ENCODE measurements around the gene UQCRC2. TPM values are rescaled to one million over a fixed set of nuclear protein-coding genes. Genes with fewer than 3 reads are reported as not detected.
"Not testable (repeated sequence)": the region's sequence is repeated elsewhere in the genome, so short reads cannot be mapped to it uniquely, and the experiment has no call there.

UQCRC2 gene
- polyA plus RNA-seq, 2 of the 4 experiments (the other 2 are of a cell fraction): 237 to 295 TPM

DNA sequence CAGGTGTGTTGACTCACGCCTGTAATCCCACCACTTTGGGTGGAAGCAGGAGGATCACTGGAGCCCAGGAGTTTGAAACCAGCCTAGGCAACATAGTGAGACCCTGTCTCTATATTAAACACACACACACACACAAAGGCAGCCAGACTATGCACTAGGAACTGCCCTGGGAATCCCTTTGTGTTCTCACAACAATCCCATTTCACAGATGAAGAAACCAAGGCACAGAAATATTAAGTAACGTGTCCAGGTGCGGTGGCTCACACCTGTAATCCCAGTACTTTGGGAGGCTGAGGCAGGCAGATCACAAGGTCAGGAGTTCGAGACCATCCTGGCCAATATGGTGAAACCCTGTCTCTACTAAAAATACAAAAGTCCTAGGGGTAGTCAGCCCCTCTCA, 19.4 kb upstream of the UQCRC2 start:
- POLR2A ChIA-PET; FAIRE-seq; H3K9me3 ChIP-seq; H3K27ac ChIP-seq; H3K4me3 ChIP-seq; CTCF ChIA-PET; ATAC-seq; DNase-seq (ENCODE audit: low read depth in 1 of 2, low spot score in 1 of 2): not testable (repeated sequence)
- H3K4me2 ChIP-seq: 0 out of 3 replicates have a peak overlapping the region, but pooled peaks have one; percentile 28
- H3K4me1 ChIP-seq: peaks cover 17% of the 10 kb centered on the region
- 0 out of 2 replicates have a peak, but pooled peaks have one; percentile 34 for TF ChIP-seq CHD4 (IDR thresholded peaks at IDR 0.05; ENCODE audit: borderline replicate concordance)
- 71% methylated on average over 4 of the region's 4 CpGs for WGBS (ENCODE audit: missing lambda C conversion rate)

GRCh38 chr16:21936216-21936615, 16.9 kb upstream of the UQCRC2 start:
- H3K4me3 ChIP-seq; POLR2A ChIA-PET; CTCF ChIA-PET; H3K27ac ChIP-seq; FAIRE-seq; DNase-seq (ENCODE audit: low read depth in 1 of 2, low spot score in 1 of 2); H3K4me2 ChIP-seq; ATAC-seq; H3K9me3 ChIP-seq: not testable (repeated sequence)
- H3K4me1 ChIP-seq: peaks cover 17% of the 10 kb centered on the region
- WGBS (ENCODE audit: missing lambda C conversion rate): 62% methylated on average over 6 of the region's 6 CpGs

GRCh38 chr16:21937336-21937829, 15.8 kb upstream of the UQCRC2 start:
- no peak for TF ChIP-seq CHD4 (IDR thresholded peaks at IDR 0.05; ENCODE audit: borderline replicate concordance)
- no peak for TF ChIP-seq NR3C1 (IDR thresholded peaks at IDR 0.05)
- TF ChIP-seq RNF2 (IDR thresholded peaks at IDR 0.05; ENCODE audit: borderline replicate concordance, low read depth): no peak
- no peak for TF ChIP-seq CBX8 (IDR thresholded peaks at IDR 0.05)
- TF ChIP-seq JUN (IDR thresholded peaks at IDR 0.05): no peak
- no peak for TF ChIP-seq REST (IDR thresholded peaks at IDR 0.05)
- TF ChIP-seq EP300 (IDR thresholded peaks at IDR 0.05): no peak
- TF ChIP-seq, protein P1, sequence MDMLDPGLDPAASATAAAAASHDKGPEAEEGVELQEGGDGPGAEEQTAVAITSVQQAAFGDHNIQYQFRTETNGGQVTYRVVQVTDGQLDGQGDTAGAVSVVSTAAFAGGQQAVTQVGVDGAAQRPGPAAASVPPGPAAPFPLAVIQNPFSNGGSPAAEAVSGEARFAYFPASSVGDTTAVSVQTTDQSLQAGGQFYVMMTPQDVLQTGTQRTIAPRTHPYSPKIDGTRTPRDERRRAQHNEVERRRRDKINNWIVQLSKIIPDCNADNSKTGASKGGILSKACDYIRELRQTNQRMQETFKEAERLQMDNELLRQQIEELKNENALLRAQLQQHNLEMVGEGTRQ (IDR thresholded peaks at IDR 0.05): no peak
- no peak for TF ChIP-seq JUNB (IDR thresholded peaks at IDR 0.05)
- no peak for TF ChIP-seq BHLHE40 (IDR thresholded peaks at IDR 0.05; ENCODE audit: low read depth, low read length)
- TF ChIP-seq SMC3 (IDR thresholded peaks at IDR 0.05): no peak
- no peak for TF ChIP-seq HES2 (IDR thresholded peaks at IDR 0.05)
- TF ChIP-seq RAD21 (conservative IDR thresholded peaks at IDR 0.05 in 1 of 2, IDR thresholded peaks at IDR 0.05 in 1 of 2): no peak
- TF ChIP-seq MAFK (IDR thresholded peaks at IDR 0.05; ENCODE audit: partially characterized antibody): no peak
- no peak for TF ChIP-seq NFE2L2 (conservative IDR thresholded peaks at IDR 0.05; ENCODE audit: low read length)
- TF ChIP-seq TP53 (CRISPR knock-in tag; IDR thresholded peaks at IDR 0.05): no peak
- TF ChIP-seq KDM1A (IDR thresholded peaks at IDR 0.05; ENCODE audit: low read depth): no peak
- no peak for TF ChIP-seq BCL3 (IDR thresholded peaks at IDR 0.05)
- TF ChIP-seq, protein P2, sequence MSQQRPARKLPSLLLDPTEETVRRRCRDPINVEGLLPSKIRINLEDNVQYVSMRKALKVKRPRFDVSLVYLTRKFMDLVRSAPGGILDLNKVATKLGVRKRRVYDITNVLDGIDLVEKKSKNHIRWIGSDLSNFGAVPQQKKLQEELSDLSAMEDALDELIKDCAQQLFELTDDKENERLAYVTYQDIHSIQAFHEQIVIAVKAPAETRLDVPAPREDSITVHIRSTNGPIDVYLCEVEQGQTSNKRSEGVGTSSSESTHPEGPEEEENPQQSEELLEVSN (IDR thresholded peaks at IDR 0.05; ENCODE audit: borderline replicate concordance, low read depth): no peak
- DNase-seq (ENCODE audit: low read depth in 1 of 2, low spot score in 1 of 2) (peak in 1 of 2 experiments; percentile 14), FAIRE-seq (no peak), ATAC-seq (no peak)
- Histone ChIP-seq H3K27ac (peak overlapping the region; percentile 55 to 72; a peak in 5 of 6 replicates), H3K4me1 (peaks cover 17% of the 10 kb centered on the region), H3K4me3 (no peak overlapping the region), H3K4me2 (peak overlapping the region; percentile 61), H3K9me3 (no peaks in the 10 kb centered on the region)
- CTCF ChIA-PET: no interaction called here
- POLR2A ChIA-PET: no interaction called here
